Measurements from ENCODE around the gene DAB1.

DNA sequence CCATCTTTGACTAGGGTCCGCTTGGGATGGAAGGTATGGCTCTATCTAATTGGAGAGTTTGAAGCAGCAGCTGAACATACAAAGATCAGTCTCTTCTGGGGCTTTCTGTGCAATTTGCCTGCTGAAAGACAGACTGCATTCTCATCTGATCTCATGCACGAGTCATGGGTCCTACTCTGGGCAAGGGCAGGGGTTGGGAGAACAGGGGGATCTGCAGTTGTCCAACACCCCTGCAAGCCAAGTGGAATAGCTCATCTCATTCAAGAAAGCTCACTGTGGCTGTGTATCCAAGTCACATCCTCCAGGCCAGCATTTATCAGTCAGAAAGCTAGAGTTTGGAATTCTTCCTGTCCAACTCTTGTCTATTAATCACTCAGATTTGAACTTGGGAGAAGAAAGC lies 280.9 kb downstream of the DAB1 start:
- TF ChIP-seq, protein P1, sequence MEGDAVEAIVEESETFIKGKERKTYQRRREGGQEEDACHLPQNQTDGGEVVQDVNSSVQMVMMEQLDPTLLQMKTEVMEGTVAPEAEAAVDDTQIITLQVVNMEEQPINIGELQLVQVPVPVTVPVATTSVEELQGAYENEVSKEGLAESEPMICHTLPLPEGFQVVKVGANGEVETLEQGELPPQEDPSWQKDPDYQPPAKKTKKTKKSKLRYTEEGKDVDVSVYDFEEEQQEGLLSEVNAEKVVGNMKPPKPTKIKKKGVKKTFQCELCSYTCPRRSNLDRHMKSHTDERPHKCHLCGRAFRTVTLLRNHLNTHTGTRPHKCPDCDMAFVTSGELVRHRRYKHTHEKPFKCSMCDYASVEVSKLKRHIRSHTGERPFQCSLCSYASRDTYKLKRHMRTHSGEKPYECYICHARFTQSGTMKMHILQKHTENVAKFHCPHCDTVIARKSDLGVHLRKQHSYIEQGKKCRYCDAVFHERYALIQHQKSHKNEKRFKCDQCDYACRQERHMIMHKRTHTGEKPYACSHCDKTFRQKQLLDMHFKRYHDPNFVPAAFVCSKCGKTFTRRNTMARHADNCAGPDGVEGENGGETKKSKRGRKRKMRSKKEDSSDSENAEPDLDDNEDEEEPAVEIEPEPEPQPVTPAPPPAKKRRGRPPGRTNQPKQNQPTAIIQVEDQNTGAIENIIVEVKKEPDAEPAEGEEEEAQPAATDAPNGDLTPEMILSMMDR (IDR thresholded peaks at IDR 0.05; ENCODE audit: insufficient read depth, low read length): no peak
- TF ChIP-seq SPI1 (IDR thresholded peaks at IDR 0.05; ENCODE audit: borderline replicate concordance, low read depth): no peak
- no peak for TF ChIP-seq POLR2AphosphoS5 (IDR thresholded peaks at IDR 0.05; ENCODE audit: low read depth)
- TF ChIP-seq, protein P2, sequence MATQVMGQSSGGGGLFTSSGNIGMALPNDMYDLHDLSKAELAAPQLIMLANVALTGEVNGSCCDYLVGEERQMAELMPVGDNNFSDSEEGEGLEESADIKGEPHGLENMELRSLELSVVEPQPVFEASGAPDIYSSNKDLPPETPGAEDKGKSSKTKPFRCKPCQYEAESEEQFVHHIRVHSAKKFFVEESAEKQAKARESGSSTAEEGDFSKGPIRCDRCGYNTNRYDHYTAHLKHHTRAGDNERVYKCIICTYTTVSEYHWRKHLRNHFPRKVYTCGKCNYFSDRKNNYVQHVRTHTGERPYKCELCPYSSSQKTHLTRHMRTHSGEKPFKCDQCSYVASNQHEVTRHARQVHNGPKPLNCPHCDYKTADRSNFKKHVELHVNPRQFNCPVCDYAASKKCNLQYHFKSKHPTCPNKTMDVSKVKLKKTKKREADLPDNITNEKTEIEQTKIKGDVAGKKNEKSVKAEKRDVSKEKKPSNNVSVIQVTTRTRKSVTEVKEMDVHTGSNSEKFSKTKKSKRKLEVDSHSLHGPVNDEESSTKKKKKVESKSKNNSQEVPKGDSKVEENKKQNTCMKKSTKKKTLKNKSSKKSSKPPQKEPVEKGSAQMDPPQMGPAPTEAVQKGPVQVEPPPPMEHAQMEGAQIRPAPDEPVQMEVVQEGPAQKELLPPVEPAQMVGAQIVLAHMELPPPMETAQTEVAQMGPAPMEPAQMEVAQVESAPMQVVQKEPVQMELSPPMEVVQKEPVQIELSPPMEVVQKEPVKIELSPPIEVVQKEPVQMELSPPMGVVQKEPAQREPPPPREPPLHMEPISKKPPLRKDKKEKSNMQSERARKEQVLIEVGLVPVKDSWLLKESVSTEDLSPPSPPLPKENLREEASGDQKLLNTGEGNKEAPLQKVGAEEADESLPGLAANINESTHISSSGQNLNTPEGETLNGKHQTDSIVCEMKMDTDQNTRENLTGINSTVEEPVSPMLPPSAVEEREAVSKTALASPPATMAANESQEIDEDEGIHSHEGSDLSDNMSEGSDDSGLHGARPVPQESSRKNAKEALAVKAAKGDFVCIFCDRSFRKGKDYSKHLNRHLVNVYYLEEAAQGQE (IDR thresholded peaks at IDR 0.05; ENCODE audit: insufficient replicate concordance, low read depth): no peak

All from HL-60 (cell line).